HCT116 (cell line): ENCODE measurements around the gene STKLD1.

Experiments
- CTCF ChIP-seq, 3 experiments: fragments of 200-600 bp in 1 of 3; sonication (generic) in 1 of 3; IDR thresholded peaks in 2 of 3; conservative IDR thresholded peaks in 1 of 3; 2 replicates each; pipeline ENCODE4 v1.5.1; 2012 to 2017; ENCODE audit warnings: low read depth in 2 of 3, low read length in 2 of 3, antibody characterized with exemption in 1 of 3, borderline replicate concordance in 1 of 3, control low read depth in 1 of 3, mild to moderate bottlenecking in 1 of 3, mixed read lengths in 1 of 3, mixed run types in 1 of 3, moderate library complexity in 1 of 3; ENCODE audit not compliant: insufficient read depth in 1 of 3
- EZH2phosphoT487 ChIP-seq: fragments of 200-600 bp; IDR thresholded peaks from 2 replicates; pipeline ENCODE4 v1.6.1; 2018; ENCODE audit warnings: antibody characterized with exemption, borderline replicate concordance
- POLR2AphosphoS5 ChIP-seq: IDR thresholded peaks from 2 replicates; pipeline ENCODE4 v1.6.1; 2011; ENCODE audit warnings: mild to moderate bottlenecking, low read depth, low read length, moderate library complexity
- RAD21 ChIP-seq: IDR thresholded peaks from 2 replicates; pipeline ENCODE4 v1.6.1; 2012; ENCODE audit warnings: low read depth, mild to moderate bottlenecking
- SP1 ChIP-seq: IDR thresholded peaks from 2 replicates; pipeline ENCODE4 v1.6.1; 2012; ENCODE audit warnings: low read depth
- TF ChIP-seq, protein P1 (sequence below): IDR thresholded peaks from 2 replicates; pipeline ENCODE4 v1.6.1; 2012

DNA sequence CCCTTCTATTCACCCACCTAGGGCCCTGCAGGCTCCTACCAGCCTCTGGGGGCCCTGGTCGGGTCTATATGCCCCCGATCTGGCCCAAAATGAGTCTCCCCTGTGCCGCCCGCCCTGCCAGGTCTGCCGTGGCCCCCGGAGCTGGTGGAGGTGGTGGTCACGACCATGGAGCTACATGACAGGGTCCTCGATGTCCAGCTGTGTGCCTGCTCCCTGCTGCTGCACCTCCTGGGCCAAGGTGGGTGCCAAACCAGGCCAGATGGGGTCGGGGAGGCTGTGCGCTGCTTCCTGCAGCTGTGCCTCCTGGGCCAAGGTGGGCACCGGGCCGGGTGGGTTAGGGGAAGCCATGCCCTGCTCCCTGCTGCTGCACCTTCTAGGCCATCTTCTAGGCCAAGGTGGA, 24.1 kb downstream of the STKLD1 start:
- TF ChIP-seq POLR2AphosphoS5 (no peak), SP1 (no peak), EZH2phosphoT487 (no peak), RAD21 (no peak), CTCF (IDR thresholded peaks at IDR 0.05 in 2 of 3, conservative IDR thresholded peaks at IDR 0.05 in 1 of 3; ENCODE audit: borderline replicate concordance in 1 of 3, insufficient read depth in 1 of 3, low read depth in 2 of 3, low read length in 2 of 3) (no peak)
- TF ChIP-seq, protein P1, sequence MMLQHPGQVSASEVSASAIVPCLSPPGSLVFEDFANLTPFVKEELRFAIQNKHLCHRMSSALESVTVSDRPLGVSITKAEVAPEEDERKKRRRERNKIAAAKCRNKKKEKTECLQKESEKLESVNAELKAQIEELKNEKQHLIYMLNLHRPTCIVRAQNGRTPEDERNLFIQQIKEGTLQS, result no peak
